Heart left ventricle (tissue), 13 donors: ENCODE data around the gene NPFFR1.

Source experiments
- CTCF ChIP-seq, 12 donors: fragments of 200-600 bp; sonication (generic) in 4 of 12; IDR thresholded peaks; one replicate each; pipeline versions ENCODE4 v1.5.0 to v1.8.0; 2018 to 2022; ENCODE audit warnings: antibody characterized with exemption in 12 of 12, mild to moderate bottlenecking in 5 of 12
- POLR2A ChIP-seq, 2 donors: fragments of 450-650 bp; IDR thresholded peaks; one replicate each; pipeline ENCODE4 v1.6.1; 2017; ENCODE audit warnings: antibody characterized with exemption in 2 of 2, mild to moderate bottlenecking in 2 of 2, moderate library complexity in 2 of 2
- donor health status: ischemic (EF 13 %, LVEDD 7.1; RV severe dilation, severe dysfunction).
- donor health status: DM: no; HTN: yes; CAD: no.
- donor health status: DM: no; HTN: no; CAD: no.
- donor health status: ischemic (EF 25% LVEDD 6.9; RV normal size, moderate dysfunction).
- donor health status: ischemic (EF 25% LVEDD 5.7; RV mildly dilated, moderate dysfunction).
- donor health status: ischemic (EF 35%, LVEDD 5.7; RV mildly dilated, moderate dysfunction).
- donor health status: nonischemic (EF 11% LVEDD 7.7; RV severe dilation, severe dysfunction).
- donor health status: DM: yes; HTN: yes; CAD: no.
- donor health status: PGD.
- donor health status: ischemic (EF 29% LVEDD 5.4; RV normal size, mild dysfunction).
- donor health status: nonischemic (EF 23%, LVEDD 6.1; RV moderate dilation, normal function).

DNA sequence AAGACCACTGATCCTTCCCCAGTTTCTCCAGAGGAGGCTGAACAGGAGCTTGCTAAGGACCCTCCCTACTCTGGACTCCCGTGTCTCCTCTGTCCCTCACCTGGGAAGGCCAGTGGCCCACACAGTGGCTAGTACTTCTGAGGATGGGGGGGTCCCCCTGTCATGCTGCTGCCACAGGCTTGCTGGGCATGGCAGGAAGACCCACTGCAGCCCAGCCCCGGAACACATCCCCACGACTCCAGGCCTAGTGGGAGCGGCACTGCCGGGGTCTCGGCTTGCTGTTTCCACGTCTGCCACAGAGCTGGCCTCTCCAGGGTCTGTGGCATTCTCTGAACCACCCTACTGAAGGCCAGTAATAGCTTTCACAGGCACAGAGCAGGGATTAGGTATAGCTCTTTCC lies 25.9 kb upstream of the NPFFR1 start:
- TF ChIP-seq POLR2A (IDR thresholded peaks at IDR 0.05) (no peak), CTCF (IDR thresholded peaks at IDR 0.05) (no peak)
